Transverse colon (tissue), 4 donors: Measurements from ENCODE around the gene TRIM56. TPM values are rescaled to one million over a fixed set of nuclear protein-coding genes. Genes with fewer than 3 reads are reported as not detected.
"Not testable (repeated sequence)": the region's sequence is repeated elsewhere in the genome, so short reads cannot be mapped to it uniquely, and the experiment has no call there.

ENCODE experiments used
- DNase-seq: peaks from one replicate; pipeline ENCODE4 v3.0.0-alpha.2; 2019
- H3K27ac ChIP-seq, 4 donors: fragments of 200-600 bp; sonication (generic); 2 replicates each; pipeline ENCODE4 v1.5.1; 2016 to 2018; ENCODE audit warnings: inconsistent platforms in 4 of 4
- H3K27me3 ChIP-seq: fragments of 200-600 bp; sonication (generic); 2 replicates; pipeline ENCODE4 v1.5.1; 2017; ENCODE audit warnings: inconsistent platforms
- H3K36me3 ChIP-seq, 4 donors: fragments of 200-600 bp; sonication (generic); 2 replicates each; pipeline ENCODE4 v1.5.1; 2017 to 2019; ENCODE audit warnings: inconsistent platforms in 4 of 4
- H3K4me1 ChIP-seq, 4 donors: fragments of 200-600 bp; sonication (generic); 2 replicates each; pipeline ENCODE4 v1.5.1; 2017 to 2020; ENCODE audit warnings: inconsistent platforms in 4 of 4
- H3K4me3 ChIP-seq, 4 donors: fragments of 200-600 bp; sonication (generic); 1 replicate in 1 of 4; 2 replicates in 3 of 4; pipeline versions ENCODE4 v1.5.1 to v1.6.1; 2017 to 2019; ENCODE audit warnings: inconsistent platforms in 4 of 4
- H3K9me3 ChIP-seq, 2 donors: fragments of 200-600 bp; sonication (generic); 2 replicates each; pipeline ENCODE4 v1.5.1; 2017 to 2019; ENCODE audit warnings: inconsistent platforms in 2 of 2
- EP300 ChIP-seq: sonication (generic); formaldehyde crosslinking; IDR thresholded peaks from one replicate; pipeline ENCODE4 v1.6.1; 2017; ENCODE audit warnings: antibody characterized with exemption, low read depth
- POLR2A ChIP-seq: fragments of 450-650 bp; IDR thresholded peaks from one replicate; pipeline ENCODE4 v1.6.1; 2016; ENCODE audit warnings: antibody characterized with exemption, mild to moderate bottlenecking, moderate library complexity
- POLR2AphosphoS5 ChIP-seq, 3 donors: sonication (generic); formaldehyde crosslinking; IDR thresholded peaks; one replicate each; pipeline ENCODE4 v1.6.1; 2016; ENCODE audit warnings: antibody characterized with exemption in 3 of 3
- WGBS, 2 donors: methylation state at CpG; one replicate each; pipeline ENCODE4 v1.1.5; 2018; ENCODE audit warnings: low coverage in 1 of 2; 5-methylcytosine and 5-hydroxymethylcytosine counted together
- in situ Hi-C, 4 donors: fragments of 200-750 bp; cut with MboI; loops; one replicate each; pipeline versions ENCODE4 v1.15.0 to v1.15.1; 2017; ENCODE audit warnings: low sequenced_read_pairs in 3 of 4, low pct_ligation_motif_present in 1 of 4, low pct_unique_long_range_greater_than_20kb in 1 of 4
- intact Hi-C: fragments of 100-400 bp; cut with DNase I; formaldehyde crosslinking; loops from one replicate; pipeline ENCODE4 v1.15.1; 2023; ENCODE audit warnings: low total_unique reads
- total RNA-seq, 4 donors: library from RNA; depleted of rRNA; stranded (reverse); fragments of >200 nt; gene quantifications; one replicate each; pipeline ENCODE4 v1.1.0, GENCODE V29; 2016
- TF ChIP-seq, protein P1 (sequence below), 5 experiments: fragments of 200-600 bp in 3 of 5; fragments of 450-650 bp in 2 of 5; sonication (generic) in 3 of 5; IDR thresholded peaks; 1 replicate in 2 of 5; 2 replicates in 3 of 5; pipeline ENCODE4 v1.5.1; 2016 to 2017; ENCODE audit warnings: antibody characterized with exemption in 5 of 5, inconsistent platforms in 3 of 5, mild to moderate bottlenecking in 2 of 5, moderate library complexity in 1 of 5

The TRIM56 gene
- total RNA-seq, 4 donors from 2014 or later: 23.8 to 50.0 (median 35.1) TPM

DNA sequence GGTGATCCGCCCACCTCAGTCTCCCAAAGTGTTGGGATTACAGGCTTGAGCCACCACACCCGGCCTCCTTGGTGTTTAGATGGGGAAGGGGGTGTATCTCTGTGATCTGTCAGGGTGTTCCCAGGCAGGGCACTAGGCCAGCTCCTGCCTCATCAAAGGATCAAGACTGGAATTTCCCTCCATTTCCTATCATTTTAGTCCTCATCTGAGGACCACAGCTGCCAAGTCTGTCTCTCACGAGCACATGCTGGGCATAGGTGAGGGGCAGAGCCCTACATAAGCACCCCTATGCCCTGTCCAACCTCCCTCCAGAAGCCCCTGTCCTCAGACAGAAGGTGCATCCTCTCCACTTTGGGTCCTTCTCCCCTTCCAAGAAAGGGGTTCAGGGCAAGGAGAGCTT is 19.5 kb downstream of the TRIM56 start:
- H3K4me3 ChIP-seq: no peak overlapping the region
- no peaks in the 10 kb centered on the region for H3K36me3 ChIP-seq
- in situ Hi-C loops (no loop called here), intact Hi-C loops (no loop called here)
- no peak for DNase-seq
- H3K9me3 ChIP-seq: no peaks in the 10 kb centered on the region
- no peaks in the 10 kb centered on the region for H3K27me3 ChIP-seq
- WGBS, 2 donors: 61% methylated on average over 3 of the region's 3 CpGs; no CpG with 5 or more reads in 1 of the 2 donors
- H3K27ac ChIP-seq: no peak overlapping the region
- peaks cover 6 to 20% (median 10%) of the 10 kb centered on the region in 4 donors for H3K4me1 ChIP-seq
- TF ChIP-seq, protein P1, sequence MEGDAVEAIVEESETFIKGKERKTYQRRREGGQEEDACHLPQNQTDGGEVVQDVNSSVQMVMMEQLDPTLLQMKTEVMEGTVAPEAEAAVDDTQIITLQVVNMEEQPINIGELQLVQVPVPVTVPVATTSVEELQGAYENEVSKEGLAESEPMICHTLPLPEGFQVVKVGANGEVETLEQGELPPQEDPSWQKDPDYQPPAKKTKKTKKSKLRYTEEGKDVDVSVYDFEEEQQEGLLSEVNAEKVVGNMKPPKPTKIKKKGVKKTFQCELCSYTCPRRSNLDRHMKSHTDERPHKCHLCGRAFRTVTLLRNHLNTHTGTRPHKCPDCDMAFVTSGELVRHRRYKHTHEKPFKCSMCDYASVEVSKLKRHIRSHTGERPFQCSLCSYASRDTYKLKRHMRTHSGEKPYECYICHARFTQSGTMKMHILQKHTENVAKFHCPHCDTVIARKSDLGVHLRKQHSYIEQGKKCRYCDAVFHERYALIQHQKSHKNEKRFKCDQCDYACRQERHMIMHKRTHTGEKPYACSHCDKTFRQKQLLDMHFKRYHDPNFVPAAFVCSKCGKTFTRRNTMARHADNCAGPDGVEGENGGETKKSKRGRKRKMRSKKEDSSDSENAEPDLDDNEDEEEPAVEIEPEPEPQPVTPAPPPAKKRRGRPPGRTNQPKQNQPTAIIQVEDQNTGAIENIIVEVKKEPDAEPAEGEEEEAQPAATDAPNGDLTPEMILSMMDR (IDR thresholded peaks at IDR 0.05): no peak
- TF ChIP-seq POLR2A: no peak
- no peak for TF ChIP-seq POLR2AphosphoS5 (IDR thresholded peaks at IDR 0.05)
- TF ChIP-seq EP300: no peak

DNA sequence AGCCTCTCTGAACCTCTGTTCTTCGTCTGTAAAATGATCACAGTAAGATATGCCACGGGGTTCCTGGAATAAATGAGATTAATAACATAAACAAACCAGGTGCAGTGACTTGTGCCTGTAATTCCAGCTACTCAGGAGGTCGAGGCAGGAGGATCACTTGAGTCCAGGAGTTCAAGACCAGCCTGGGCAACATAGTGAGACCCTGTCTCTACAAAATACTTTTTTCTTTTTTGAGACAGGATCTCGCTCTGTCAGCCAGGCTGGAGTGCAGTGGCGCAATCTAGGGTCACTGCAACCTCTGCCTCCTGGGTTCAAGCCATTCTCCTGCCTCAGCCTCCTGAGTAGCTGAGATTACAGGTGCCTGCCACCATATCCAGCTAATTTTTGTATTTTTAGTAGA is 20.0 kb downstream of the TRIM56 start:
- H3K9me3 ChIP-seq, H3K4me3 ChIP-seq, in situ Hi-C loops, H3K36me3 ChIP-seq, H3K27ac ChIP-seq, H3K27me3 ChIP-seq, DNase-seq, intact Hi-C loops: not testable (repeated sequence)
- peaks cover 4 to 17% (median 7%) of the 10 kb centered on the region in 4 donors for H3K4me1 ChIP-seq
- 67 to 74% methylated on average over 3 to 5 of the region's 5 CpGs for WGBS, 2 donors

- H3K27ac ChIP-seq: no peak overlapping the region
- H3K4me1 ChIP-seq: peaks cover 0 to 12% (median 2%) of the 10 kb centered on the region in 4 donors
- no peaks in the 10 kb centered on the region for H3K36me3 ChIP-seq
- H3K9me3 ChIP-seq: no peaks in the 10 kb centered on the region
- TF ChIP-seq POLR2A (no peak), POLR2AphosphoS5 (IDR thresholded peaks at IDR 0.05) (no peak), EP300 (no peak)
- TF ChIP-seq, protein P1 (IDR thresholded peaks at IDR 0.05): no peak
- 83 to 86% methylated on average over 1 to 7 of the region's 7 CpGs for WGBS, 2 donors
- intact Hi-C loops: no loop called here
- in situ Hi-C loops: no loop called here
- no peaks in the 10 kb centered on the region for H3K27me3 ChIP-seq
- no peak overlapping the region for H3K4me3 ChIP-seq
- no peak for DNase-seq
These were observed 21.1 kb downstream of the TRIM56 start for GRCh38 chr7:101106386-101106785.

DNA sequence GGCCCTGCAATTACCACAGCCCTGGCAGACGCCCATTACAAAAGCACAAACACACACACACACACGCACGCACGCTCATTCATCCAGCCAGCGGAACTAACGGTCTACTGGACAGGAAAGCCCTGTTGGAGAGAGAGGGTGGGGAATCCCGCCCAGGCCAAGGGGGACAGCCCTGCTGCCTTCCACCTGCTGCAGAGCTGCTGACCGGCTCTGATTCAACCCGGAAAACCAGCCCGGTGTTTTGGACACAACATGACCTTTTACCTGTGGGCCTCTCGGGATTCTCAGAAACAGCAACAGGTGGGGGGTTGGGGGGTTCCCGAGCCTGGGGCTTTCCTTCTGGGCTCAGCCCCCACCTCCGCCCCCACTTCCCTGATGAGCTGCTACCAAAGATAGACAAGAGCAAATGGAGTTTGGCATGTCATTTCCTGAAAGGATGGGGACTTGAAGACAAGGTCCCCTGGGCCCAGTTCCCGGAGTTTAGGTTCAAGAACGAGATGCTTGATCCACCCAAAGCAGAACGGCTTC is 23.1 kb downstream of the TRIM56 start:
- H3K27ac ChIP-seq: no peak overlapping the region
- H3K9me3 ChIP-seq: no peaks in the 10 kb centered on the region
- WGBS, 2 donors: 0 to 59% methylated on average over 1 to 16 of the region's 16 CpGs
- DNase-seq: no peak
- H3K4me1 ChIP-seq: peaks cover 0 to 6% (median 0%) of the 10 kb centered on the region in 4 donors
- in situ Hi-C loops: no loop called here
- no peaks in the 10 kb centered on the region for H3K27me3 ChIP-seq
- TF ChIP-seq, protein P1 (IDR thresholded peaks at IDR 0.05): no peak
- peak in 1 of 3 donors; percentile 6 for TF ChIP-seq POLR2AphosphoS5 (IDR thresholded peaks at IDR 0.05)
- H3K36me3 ChIP-seq: no peaks in the 10 kb centered on the region
- H3K4me3 ChIP-seq: no peak overlapping the region
- intact Hi-C loops: no loop called here

GRCh38 chr7:101108961-101109360 is 23.7 kb downstream of the TRIM56 start:
- DNase-seq: no peak
- no peak overlapping the region for H3K27ac ChIP-seq
- intact Hi-C loops (no loop called here), in situ Hi-C loops (no loop called here)
- WGBS, 2 donors: 80% methylated on average over 7 of the region's 7 CpGs; no CpG with 5 or more reads in 1 of the 2 donors
- no peak overlapping the region for H3K4me3 ChIP-seq
- TF ChIP-seq EP300: no peak
- TF ChIP-seq, protein P1 (IDR thresholded peaks at IDR 0.05): no peak
- TF ChIP-seq POLR2A: no peak
- TF ChIP-seq POLR2AphosphoS5 (IDR thresholded peaks at IDR 0.05): no peak
- H3K9me3 ChIP-seq: no peaks in the 10 kb centered on the region
- H3K36me3 ChIP-seq: no peaks in the 10 kb centered on the region
- peaks cover 0 to 5% (median 0%) of the 10 kb centered on the region in 4 donors for H3K4me1 ChIP-seq
- H3K27me3 ChIP-seq: no peaks in the 10 kb centered on the region
